Left lobe of liver (tissue), 2 donors: ENCODE data around the gene HACD1. TPM values are rescaled to one million over a fixed set of nuclear protein-coding genes. Genes with fewer than 3 reads are reported as not detected.

Source experiments
- ATAC-seq: fragments of 200-7000 bp; cut with Tn5 transposase; one replicate; pipeline ENCODE4 v1.9.1; 2020; ENCODE audit warnings: mild to moderate bottlenecking, moderate library complexity
- DNase-seq: peaks from one replicate; pipeline ENCODE4 v3.0.0-alpha.2; 2020; ENCODE audit warnings: low spot score
- total RNA-seq: library from RNA; stranded (reverse); gene quantifications from one replicate; pipeline ENCODE4 v1.2.1, GENCODE V29; 2021
- donor health status: DM: no; HTN: no; CAD: no; lungs with moderate emphysema.
- donor health status: DM: no; HTN: yes; CAD: no.

HACD1 gene, protein sequence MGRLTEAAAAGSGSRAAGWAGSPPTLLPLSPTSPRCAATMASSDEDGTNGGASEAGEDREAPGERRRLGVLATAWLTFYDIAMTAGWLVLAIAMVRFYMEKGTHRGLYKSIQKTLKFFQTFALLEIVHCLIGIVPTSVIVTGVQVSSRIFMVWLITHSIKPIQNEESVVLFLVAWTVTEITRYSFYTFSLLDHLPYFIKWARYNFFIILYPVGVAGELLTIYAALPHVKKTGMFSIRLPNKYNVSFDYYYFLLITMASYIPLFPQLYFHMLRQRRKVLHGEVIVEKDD
- 2.9 TPM for total RNA-seq

DNA sequence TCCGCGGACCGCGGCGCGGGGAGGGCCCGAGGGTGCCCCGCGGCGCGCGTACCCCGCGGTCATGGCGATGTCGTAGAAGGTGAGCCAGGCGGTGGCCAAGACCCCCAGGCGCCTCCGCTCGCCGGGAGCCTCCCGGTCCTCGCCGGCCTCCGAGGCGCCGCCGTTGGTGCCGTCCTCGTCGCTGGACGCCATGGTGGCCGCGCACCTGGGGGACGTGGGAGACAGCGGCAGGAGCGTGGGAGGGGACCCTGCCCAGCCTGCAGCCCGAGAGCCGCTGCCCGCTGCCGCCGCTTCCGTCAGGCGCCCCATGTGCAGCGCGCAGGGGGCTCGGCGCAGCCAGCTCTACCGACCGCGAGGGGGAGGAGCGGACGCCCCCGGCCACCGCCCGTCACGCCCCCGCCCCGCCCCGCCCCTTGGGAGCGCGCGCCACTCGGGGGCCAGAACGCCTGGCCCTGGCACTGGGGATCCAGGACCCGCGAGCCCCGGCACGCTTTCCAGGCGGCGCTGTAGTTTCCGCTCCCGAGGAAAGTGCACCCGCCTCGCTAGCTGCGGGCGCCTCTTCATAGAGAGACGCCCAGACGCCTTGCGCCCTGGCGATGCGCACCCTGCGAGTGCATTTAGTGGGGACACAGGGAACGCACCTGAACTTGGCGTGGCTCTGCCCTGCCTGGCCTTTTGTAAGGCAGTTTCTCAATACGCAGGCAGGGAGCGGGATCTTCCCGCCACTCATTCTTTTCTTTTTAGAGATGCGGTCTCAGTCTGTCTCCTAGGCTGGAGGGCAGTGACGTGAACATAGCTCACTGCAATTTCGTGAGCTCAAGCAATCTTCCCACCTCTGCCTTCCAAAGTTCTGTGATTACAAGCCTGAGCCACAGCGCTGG, at the start of gene HACD1:
HACD1 (minus strand) TSS at position 344 of the 881 bp plus-strand sequence; CDS start at position 309, 35 bp downstream.
- DNase-seq (peak; percentile 62), ATAC-seq (peak; percentile 75)

DNA sequence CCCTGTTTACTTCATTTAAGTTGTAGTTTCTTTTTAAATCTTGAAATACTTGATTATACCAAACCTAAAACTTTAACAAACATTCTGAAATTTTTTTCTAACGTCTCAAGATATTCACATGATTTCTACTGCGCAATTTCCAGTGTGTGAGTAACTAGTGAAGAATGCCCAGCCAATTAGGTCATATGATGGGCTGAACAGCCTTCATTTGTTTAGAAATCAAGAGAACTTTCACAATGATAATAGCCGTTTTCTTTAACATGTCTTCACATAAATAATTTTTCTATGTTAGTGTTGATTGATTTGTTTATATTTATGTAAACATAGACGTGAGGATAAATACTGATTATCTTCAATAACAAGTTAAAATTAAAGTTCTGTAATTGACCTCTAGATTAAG, 48.6 kb upstream of the HACD1 start:
- ATAC-seq (no peak), DNase-seq (no peak)

DNA sequence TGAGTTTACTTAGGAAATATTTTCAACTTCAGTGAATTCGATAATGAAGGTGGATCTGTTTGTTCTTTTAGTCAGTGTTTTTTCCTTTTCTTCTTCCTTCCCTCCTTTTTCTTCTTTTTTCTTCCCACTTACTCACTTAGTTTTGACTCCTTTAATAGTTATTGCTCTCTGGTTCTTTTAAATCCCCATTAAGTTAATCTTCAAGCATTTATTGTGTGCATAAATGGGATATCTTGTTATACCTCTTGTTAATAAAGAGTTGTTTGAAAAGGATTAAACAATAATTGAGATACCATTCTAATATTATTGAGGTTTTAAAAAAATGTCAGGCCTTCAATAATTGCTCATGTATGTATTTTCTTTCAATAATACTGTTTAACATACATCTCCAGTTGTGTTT, 46.3 kb upstream of the HACD1 start:
- DNase-seq (no peak), ATAC-seq (no peak)

DNA sequence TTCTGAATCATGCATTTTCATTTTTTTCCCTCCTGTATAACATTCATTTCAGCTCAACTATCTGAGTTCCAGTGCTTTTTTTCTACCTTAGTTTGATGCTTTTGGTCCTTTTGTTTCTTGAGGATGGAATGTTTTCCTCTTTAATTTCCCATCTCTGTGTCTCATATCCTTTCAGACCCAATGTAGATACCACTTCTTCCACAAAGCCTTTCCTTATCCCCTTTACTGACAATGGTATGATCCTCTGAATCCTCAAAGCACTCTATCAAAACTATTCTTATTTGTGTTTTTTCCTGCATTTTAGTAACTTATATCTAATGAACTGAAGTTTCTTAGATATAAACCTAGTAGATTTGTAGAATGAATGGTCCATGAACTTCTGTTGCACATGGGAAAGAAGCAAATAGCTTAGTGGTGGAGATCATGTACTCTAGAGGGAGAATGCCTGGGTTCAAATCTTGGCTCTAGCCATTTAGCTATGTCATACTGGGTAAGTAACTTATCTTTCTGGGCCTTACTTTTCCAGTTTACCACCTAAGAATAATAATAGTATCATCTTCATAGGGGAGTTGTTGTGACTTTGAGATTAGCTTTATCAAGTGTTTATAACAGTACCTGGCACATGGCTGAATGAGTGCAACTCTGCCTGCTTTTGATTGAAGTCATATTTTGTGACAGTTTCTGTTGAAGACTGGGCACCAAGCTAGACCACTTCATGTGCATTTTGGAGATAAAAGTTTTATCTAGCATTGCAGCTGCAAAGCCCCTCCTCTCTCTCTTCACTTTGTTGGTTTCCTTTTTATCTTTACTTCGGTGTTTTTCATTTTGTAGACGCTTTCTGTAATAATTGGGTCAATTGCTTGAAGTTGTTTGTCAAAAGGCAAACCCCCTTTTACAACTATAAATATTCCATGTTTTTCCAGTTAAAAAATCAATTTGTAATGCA, 45.3 kb upstream of the HACD1 start:
- ATAC-seq (no peak), DNase-seq (no peak)

DNA sequence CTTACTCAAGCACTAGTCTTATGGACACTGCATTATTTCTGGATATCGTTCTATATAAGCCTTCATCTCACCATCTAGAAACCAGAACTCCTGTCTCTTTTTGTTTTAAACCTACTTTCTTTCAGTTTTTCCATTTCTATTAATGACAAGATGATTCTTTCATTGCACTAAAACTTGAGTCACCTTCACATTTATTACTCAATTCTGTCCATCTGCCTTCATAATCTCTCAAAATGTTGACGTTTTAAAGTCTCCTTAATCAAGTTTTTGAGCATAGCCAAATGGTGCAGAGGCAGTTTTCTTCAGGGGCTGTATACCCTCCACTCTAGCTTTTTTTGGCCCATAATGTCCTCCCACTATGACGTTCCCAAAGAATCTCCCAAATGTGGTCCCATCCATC, 44.3 kb upstream of the HACD1 start:
- ATAC-seq (no peak), DNase-seq (no peak)

DNA sequence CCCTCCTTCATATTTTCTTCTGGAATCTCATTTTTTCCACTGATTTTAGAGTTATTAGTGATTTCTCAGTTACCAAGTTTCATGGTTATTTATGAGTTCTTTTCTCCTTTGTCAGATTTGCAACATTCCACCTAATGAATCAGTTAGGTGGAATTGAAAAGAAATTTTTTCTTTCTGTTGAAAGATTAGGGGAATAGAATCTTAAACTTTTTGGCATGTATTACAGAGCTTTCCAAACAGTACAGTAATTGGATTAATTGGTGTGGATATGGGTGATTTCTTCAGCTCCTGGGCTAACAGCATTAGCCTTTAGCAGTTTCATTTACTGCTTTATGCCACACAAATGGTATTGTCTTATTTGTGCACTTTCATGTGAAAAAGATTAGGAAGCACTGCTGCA, 43.7 kb upstream of the HACD1 start:
- ATAC-seq (no peak), DNase-seq (no peak)

DNA sequence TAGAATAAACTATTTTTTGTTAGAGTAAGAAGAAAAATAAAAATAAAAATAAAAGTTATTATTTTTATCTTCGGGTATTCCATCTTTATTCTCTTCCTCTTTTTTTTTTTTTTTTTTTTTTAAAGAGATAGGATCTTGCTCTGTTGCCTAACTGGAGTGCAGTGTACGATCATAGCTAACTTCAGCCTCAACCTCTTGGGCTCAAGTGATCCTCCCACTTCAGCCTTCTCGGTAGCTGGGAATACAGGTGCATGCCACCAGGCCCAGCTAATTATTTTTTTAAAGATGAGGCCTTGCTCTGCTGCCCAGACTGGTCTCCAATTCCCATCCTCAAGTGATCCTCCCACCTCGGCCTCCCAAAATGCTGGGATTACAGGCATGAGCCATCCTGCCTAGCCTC, 42.2 kb upstream of the HACD1 start:
- DNase-seq (no peak), ATAC-seq (no peak)

DNA sequence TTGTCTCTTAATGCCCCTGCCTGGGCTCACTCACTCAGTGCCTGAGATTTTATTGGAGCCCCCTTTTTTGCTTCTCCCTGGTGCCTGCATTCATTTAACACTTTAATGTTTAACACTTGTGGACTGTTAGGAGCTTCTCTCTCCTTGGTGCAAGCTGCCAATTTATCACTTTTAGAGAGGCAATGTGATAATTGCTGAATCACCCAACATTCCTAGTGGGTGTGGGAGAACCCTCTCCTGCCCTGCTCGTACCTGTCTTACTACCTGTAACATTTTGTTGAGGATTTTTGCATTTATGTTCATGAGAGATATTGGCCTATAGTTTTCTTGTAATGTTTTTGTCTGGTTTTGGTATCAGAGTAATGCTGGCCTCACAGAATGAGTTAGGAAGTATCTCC, 39.9 kb upstream of the HACD1 start:
- DNase-seq (no peak), ATAC-seq (no peak)

DNA sequence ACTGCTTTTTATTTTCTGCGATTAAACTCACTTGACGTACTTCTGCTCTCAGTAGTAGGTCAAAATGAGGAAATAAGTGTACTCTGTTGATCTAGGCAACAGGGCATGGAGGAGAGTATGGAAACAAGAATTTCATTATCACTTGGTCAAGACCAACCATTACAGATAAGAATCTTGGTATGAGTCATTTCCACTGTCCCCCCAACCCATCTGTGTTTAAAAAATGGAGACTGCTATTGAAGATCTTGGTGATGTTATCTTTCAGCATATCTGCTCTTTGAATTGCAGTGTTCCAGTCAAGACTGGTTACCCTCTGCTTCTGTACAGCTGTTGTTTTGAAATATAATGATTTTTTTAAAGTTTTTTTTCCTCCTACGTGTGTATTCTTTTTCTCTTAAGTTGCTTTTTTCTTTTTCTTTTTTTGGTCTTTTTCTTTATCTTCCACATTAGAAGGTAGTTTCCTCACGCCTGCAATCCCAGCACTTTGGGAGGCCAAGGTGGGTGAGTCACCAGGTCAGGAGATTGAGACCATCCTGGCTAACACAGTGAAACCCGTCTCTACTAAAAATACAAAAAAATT, 38.5 kb upstream of the HACD1 start:
- DNase-seq (no peak), ATAC-seq (no peak)

DNA sequence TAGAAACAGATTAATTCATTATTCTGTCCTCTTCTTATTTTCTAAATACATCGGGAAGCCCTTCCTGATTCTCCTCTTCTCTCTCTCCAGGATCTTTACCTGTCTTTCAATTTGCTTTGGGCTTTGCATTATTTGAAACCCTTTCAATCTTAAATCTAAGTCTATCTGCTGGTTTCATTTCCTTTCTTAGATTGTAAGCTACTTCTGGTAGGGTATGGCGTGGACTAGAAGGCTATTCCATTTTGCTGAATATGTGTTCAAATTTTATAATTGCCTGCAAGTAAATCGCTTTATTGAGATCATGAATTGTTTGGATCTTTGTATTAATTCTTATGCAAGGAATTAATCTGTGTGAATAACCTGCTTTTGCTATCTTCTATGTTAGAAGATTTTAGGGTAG, 37.8 kb upstream of the HACD1 start:
- ATAC-seq (no peak), DNase-seq (no peak)

DNA sequence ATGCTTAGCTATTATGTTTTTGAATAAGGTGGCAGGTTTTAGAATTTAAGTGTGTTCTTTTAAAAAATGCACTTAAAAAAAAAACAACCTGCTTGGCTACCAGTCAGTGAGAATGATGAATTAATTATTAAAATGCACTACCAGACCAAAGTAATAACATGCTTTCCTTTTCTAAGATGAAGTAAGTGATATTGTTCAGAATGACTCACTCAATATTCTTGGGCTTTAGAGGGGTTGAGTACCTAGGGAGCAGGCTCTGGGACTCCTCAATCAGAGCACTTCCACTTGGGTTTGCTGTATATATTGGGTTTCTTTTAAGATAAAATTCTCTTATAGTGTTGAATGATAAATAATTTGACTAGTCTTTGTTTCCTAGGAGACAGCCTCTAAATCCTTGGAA, 35.4 kb upstream of the HACD1 start:
- ATAC-seq (no peak), DNase-seq (no peak)

DNA sequence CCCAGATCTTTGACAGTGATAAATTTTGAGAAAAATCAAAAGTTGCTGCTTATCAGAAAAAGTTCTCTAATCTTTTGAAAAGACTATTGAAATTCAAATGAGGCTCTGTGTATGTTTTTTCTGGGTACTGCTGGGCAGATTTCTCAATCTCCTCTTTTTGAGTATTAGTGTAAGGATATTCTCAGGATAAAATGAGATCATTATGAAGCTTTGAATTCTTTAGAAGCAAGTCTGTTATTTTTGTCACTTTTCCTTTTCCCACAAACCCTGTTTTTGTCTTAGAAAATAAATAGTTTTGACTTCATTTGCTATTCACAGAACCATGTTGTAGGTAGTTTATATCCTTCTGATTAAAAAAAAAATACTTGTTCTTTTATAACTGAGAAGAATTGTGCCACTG, 34.7 kb upstream of the HACD1 start:
- DNase-seq (no peak), ATAC-seq (no peak)

DNA sequence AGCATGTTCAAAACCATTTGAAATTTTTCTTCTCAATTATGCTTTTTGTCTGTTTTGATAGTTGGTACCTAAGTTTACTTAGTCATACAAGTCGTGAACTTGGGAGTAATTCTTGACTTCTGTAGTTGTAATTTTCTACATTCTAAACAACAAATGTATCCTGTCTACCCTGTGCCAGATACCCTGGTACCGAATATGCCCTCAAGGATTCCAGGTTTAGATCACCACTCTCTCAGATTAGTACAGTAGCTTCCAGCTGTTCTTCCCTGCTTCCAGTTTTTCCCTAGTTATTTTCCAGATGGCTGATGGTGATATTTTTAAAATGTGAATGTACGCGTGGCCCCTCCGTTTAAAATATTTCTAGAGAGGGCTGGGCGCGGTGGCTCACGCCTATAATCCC, 33.2 kb upstream of the HACD1 start:
- DNase-seq (no peak), ATAC-seq (no peak)

DNA sequence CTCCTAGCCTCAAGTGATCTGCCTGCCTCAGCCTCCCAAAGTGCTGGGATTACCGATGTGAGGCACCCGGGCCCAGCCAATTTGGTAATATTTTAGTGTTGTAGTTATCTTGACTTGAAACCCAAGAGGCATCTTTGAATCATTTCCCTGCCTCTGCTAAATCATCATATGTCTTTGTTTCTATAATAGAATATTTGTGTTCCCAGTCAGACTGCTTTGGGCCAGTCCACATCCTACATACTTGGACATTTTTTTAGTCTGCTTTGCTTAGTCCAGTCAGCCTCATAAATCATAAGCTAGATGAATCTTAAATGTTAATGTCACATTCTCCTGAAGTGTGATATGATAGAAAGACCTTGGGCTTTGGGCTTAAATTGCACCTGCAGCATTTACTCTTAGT, 32.7 kb upstream of the HACD1 start:
- ATAC-seq (no peak), DNase-seq (no peak)

DNA sequence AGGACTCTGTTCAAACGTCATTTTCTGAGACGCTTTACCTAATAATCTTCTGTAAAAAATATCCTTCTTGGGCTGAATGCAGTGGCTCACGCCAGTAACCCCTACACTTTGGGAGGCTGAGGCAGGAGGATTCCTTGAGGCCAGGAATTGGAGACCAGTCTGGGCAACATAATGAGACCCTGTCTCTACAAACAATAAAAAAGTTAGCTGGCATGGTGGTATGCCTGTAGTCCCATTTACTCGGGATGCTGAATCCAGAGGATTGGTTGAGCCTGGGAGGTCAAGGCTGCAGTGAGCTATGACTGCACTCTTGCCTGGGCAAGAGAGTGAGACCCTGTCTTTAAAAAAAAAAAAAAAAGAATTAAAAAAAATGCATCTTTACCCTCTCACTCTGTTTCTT, 31.9 kb upstream of the HACD1 start:
- ATAC-seq, result no peak

DNA sequence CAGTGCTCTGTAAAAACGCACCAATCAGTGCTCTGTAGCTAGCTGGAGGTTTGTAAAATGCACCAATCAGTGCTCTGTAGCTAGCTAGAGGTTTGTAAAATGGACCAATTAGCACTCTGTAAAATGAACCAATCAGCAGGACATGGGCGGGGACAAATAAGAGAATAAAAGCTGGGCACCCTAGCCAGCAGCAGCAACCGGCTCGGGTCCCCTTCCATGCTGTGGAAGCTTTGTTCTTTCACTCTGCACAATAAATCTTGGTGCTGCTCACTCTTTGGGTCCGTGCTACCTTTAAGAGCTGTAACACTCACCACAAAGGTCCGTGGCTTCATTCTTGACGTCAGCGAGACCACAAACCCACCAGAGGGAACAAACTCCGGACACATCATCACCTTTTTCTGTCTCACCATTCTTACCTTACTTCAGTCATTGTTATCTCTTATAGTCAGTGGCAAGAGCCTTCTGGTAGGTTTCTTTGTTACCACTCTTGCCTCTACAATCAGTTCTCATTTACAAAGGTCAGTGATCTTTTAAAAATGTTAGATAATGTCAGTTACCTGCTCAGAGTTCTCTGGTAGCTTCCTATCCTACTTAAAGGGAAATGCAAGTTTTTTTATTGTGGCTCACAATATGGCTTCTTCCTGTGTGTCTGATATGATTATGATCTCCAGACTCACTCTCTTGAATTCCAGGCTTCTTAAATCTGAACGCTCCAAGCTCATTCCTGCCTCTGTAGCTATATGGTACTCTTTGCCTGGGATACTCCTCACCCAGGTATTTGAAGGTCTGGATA, 31.3 kb upstream of the HACD1 start:
- DNase-seq, result no peak
- ATAC-seq, result no peak

More for the DNA sequence above, 31.9 kb upstream of the HACD1 start:
- no peak for DNase-seq

DNA sequence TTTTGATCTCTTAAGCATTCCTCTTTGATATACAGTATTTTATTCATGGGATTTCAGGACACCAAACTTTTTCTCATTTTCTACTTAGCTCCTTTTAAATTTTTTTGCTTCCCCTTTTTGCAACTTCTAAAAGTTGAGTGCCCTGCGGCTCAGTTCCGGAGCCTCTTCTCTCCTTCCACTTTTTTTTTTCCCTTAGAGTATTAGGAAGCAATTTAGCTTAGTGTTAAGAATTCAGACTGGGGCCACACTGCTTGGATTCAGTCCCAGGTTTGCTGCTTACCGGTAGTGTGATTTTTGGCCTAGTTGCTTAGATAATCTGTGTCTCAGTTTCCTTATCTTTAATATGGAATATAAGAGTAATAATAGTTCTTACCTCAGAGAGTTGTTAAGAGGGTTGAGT, 30.2 kb upstream of the HACD1 start:
- no peak for ATAC-seq
- no peak for DNase-seq

DNA sequence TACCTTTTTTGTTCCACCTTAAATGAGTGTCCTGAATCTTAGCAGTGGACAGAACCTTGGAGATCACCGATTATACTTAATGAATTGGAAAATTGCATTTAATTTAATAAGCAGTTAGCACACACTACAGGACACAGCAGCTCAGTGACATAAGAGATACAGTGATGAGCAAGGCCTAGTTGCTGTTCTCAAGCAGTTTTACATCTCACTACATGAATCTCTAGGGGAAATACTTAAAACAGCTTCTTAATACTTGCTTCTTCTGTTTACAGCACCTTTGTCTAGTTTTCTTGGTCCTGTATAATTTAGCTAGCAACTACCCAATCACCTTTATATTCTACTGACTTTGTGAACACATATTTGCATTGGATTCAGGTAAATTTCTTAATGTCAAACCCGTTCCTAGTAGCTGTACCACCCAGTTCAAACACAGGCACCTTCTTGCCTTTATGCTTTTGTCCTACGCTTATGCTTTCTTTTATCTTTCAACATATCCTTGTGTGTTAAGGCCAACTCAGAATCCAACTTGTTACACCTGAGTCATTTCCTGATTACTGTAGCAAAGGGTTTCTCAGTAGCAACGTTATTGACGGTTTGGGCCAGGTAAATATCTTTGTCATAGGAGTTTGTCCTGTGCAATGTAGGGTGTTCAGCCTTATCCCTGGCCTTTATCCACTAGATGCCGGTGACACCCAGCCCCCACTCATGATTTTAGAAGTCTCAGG, 28.6 kb upstream of the HACD1 start:
- ATAC-seq, result no peak
- no peak for DNase-seq

DNA sequence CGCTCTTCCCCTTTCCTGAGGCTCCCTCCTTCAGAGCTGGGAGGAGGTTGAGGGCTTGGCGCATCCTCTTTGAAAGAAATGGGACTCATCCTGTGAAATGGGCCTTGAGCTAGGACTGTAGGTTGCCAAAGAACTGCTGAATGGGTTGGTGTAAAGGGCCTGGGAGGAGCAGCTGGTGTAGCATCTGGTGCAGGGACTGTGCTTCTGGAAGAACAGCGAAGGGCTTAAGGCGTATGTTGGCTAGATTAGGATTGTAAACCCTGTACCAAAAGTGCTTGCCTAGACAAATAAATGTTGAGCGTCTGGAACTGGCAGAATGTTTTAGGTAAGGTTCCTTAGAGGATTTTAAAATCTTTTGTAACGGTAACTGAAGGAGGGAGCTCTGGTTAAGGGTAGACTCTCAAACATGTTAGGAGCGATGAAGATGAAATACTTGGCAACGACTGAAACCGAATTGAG, 27.3 kb upstream of the HACD1 start:
- DNase-seq (no peak), ATAC-seq (peak; percentile 36)
